HEK293 (cell line): ENCODE results near the gene ACTL6A.

ENCODE experiments used
- BCL11A ChIP-seq: fragments of 450-650 bp; formaldehyde crosslinking; IDR thresholded peaks from 2 replicates; pipeline ENCODE4 v1.5.1; 2016; ENCODE audit warnings: low read depth, missing biosample characterization, missing genetic modification characterization
- CTCF ChIP-seq: fragments of 450-650 bp; formaldehyde crosslinking; IDR thresholded peaks from 2 replicates; pipeline ENCODE4 v1.5.1; 2016; ENCODE audit warnings: missing biosample characterization, missing genetic modification characterization
- GLI4 ChIP-seq: fragments of 450-650 bp; formaldehyde crosslinking; IDR thresholded peaks from 2 replicates; pipeline ENCODE4 v1.5.1; 2016; ENCODE audit warnings: missing biosample characterization, missing genetic modification characterization
- GLIS1 ChIP-seq: fragments of 450-650 bp; formaldehyde crosslinking; IDR thresholded peaks from 2 replicates; pipeline ENCODE4 v1.5.1; 2016; ENCODE audit warnings: missing biosample characterization, missing genetic modification characterization
- ZBTB7A ChIP-seq: fragments of 450-650 bp; formaldehyde crosslinking; IDR thresholded peaks from 2 replicates; pipeline ENCODE4 v1.5.1; 2016; ENCODE audit warnings: low read depth, missing biosample characterization, missing genetic modification characterization
- ZNF175 ChIP-seq: fragments of 450-650 bp; formaldehyde crosslinking; IDR thresholded peaks from 2 replicates; pipeline ENCODE4 v1.5.1; 2016; ENCODE audit warnings: missing biosample characterization, missing genetic modification characterization
- ZNF311 ChIP-seq: fragments of 450-650 bp; formaldehyde crosslinking; IDR thresholded peaks from 2 replicates; pipeline ENCODE4 v1.5.1; 2017; ENCODE audit warnings: missing biosample characterization, missing genetic modification characterization, borderline replicate concordance
- ZNF341 ChIP-seq: fragments of 450-650 bp; formaldehyde crosslinking; IDR thresholded peaks from 2 replicates; pipeline ENCODE4; 2016; ENCODE audit warnings: low read depth, missing biosample characterization, missing genetic modification characterization
- ZNF548 ChIP-seq: fragments of 450-650 bp; formaldehyde crosslinking; IDR thresholded peaks from 2 replicates; pipeline ENCODE4 v1.5.1; 2016; ENCODE audit warnings: missing biosample characterization, missing genetic modification characterization

GRCh38 chr3:179526482-179526881, 36.2 kb upstream of the ACTL6A start:
- TF ChIP-seq GLIS1 (tag by site-specific recombination), result no peak
- TF ChIP-seq CTCF (tag by site-specific recombination), result no peak
- TF ChIP-seq ZBTB7A, result no peak
- TF ChIP-seq ZNF341 (tag by site-specific recombination), result no peak
- no peak for TF ChIP-seq ZNF175 (tag by site-specific recombination)
- TF ChIP-seq ZNF311 (tag by site-specific recombination), result no peak
- TF ChIP-seq BCL11A (tag by site-specific recombination), result no peak
- no peak for TF ChIP-seq ZNF548 (tag by site-specific recombination)
- TF ChIP-seq GLI4 (tag by site-specific recombination), result no peak
